ENCODE data around the gene PSTK. TPM values are rescaled to one million over a fixed set of nuclear protein-coding genes. Genes with fewer than 3 reads are reported as not detected.

PSTK gene
- total and polyA plus RNA-seq, 2 donors = 3.1 to 5.0 TPM

GRCh38 chr10:122974023-122974422, 6.2 kb upstream of the PSTK start:
- no peak for DNase-seq (ENCODE audit: extremely low spot score)
- no peak overlapping the region for H3K27ac ChIP-seq (ENCODE audit: low read depth)
- WGBS = 43% methylated on average over 5 of the region's 5 CpGs
- H3K4me3 ChIP-seq (ENCODE audit: low read depth, low read length) = no peak overlapping the region
- no peaks in the 10 kb centered on the region for H3K4me1 ChIP-seq (ENCODE audit: insufficient read depth)
- no peaks in the 10 kb centered on the region for H3K36me3 ChIP-seq (ENCODE audit: insufficient read depth)

GRCh38 chr10:122974543-122975064, 5.6 kb upstream of the PSTK start:
- 78% methylated on average over 3 of the region's 3 CpGs for WGBS
- Histone ChIP-seq H3K36me3 (ENCODE audit: insufficient read depth) (no peaks in the 10 kb centered on the region), H3K4me3 (ENCODE audit: low read depth, low read length) (no peak overlapping the region)

GRCh38 chr10:122981066-122981464, 864 bp downstream of the PSTK start:
- peak; percentile 7 for DNase-seq (ENCODE audit: extremely low spot score)
- H3K4me1 ChIP-seq (ENCODE audit: insufficient read depth) = no peaks in the 10 kb centered on the region
- WGBS = 22% methylated on average over 4 of the region's 4 CpGs
- peak overlapping the region; percentile 35 for H3K4me3 ChIP-seq (ENCODE audit: low read depth, low read length)
- no peaks in the 10 kb centered on the region for H3K36me3 ChIP-seq (ENCODE audit: insufficient read depth)
- H3K27ac ChIP-seq (ENCODE audit: low read depth) = no peak overlapping the region

More at GRCh38 chr10:122974543-122975064, 5.6 kb upstream of the PSTK start:
- no peaks in the 10 kb centered on the region for H3K4me1 ChIP-seq (ENCODE audit: insufficient read depth)
- DNase-seq (ENCODE audit: extremely low spot score) = no peak
- no peak overlapping the region for H3K27ac ChIP-seq (ENCODE audit: low read depth)

GRCh38 chr10:122983898-122984297, 3.7 kb downstream of the PSTK start:
- Histone ChIP-seq H3K4me3 (ENCODE audit: low read depth, low read length) (no peak overlapping the region), H3K27ac (ENCODE audit: low read depth) (no peak overlapping the region), H3K4me1 (ENCODE audit: insufficient read depth) (no peaks in the 10 kb centered on the region), H3K36me3 (ENCODE audit: insufficient read depth) (no peaks in the 10 kb centered on the region)
- 96% methylated on average over 6 of the region's 6 CpGs for WGBS
- no peak for DNase-seq (ENCODE audit: extremely low spot score)

- H3K36me3 ChIP-seq (ENCODE audit: insufficient read depth) = no peaks in the 10 kb centered on the region
- no peak overlapping the region for H3K4me3 ChIP-seq (ENCODE audit: low read depth, low read length)
- no peak for DNase-seq (ENCODE audit: extremely low spot score)
- WGBS = 99% methylated on average over 2 of the region's 2 CpGs
- H3K4me1 ChIP-seq (ENCODE audit: insufficient read depth) = no peaks in the 10 kb centered on the region
- no peak overlapping the region for H3K27ac ChIP-seq (ENCODE audit: low read depth)
Observed at GRCh38 chr10:122984708-122985107, 4.5 kb downstream of the PSTK start.

GRCh38 chr10:122986335-122986734, 6.1 kb downstream of the PSTK start:
- no peaks in the 10 kb centered on the region for H3K36me3 ChIP-seq (ENCODE audit: insufficient read depth)
- 82% methylated on average over 6 of the region's 6 CpGs for WGBS

GRCh38 chr10:122988501-122988900, 8.3 kb downstream of the PSTK start:
- 81% methylated on average over 2 of the region's 2 CpGs for WGBS
- peaks cover 4% of the 10 kb centered on the region for H3K36me3 ChIP-seq (ENCODE audit: insufficient read depth)
- no peaks in the 10 kb centered on the region for H3K4me1 ChIP-seq (ENCODE audit: insufficient read depth)
- DNase-seq (ENCODE audit: extremely low spot score) = no peak
- H3K4me3 ChIP-seq (ENCODE audit: low read depth, low read length) = no peak overlapping the region
- no peak overlapping the region for H3K27ac ChIP-seq (ENCODE audit: low read depth)

More at GRCh38 chr10:122986335-122986734, 6.1 kb downstream of the PSTK start:
- Histone ChIP-seq H3K4me1 (ENCODE audit: insufficient read depth) (no peaks in the 10 kb centered on the region), H3K27ac (ENCODE audit: low read depth) (no peak overlapping the region), H3K4me3 (ENCODE audit: low read depth, low read length) (no peak overlapping the region)
- no peak for DNase-seq (ENCODE audit: extremely low spot score)

GRCh38 chr10:122990278-122990677, 10.1 kb downstream of the PSTK start:
- 64% methylated on average over 5 of the region's 5 CpGs for whole genome bisulfite sequencing
- no peak for DNase-seq (ENCODE audit: extremely low spot score)
- H3K36me3 ChIP-seq (ENCODE audit: insufficient read depth) = peaks cover 7% of the 10 kb centered on the region
- H3K4me3 ChIP-seq (ENCODE audit: low read depth, low read length) = no peak overlapping the region
- H3K4me1 ChIP-seq (ENCODE audit: insufficient read depth) = no peaks in the 10 kb centered on the region
- H3K27ac ChIP-seq (ENCODE audit: low read depth) = no peak overlapping the region

- Histone ChIP-seq H3K4me3 (ENCODE audit: low read depth, low read length) (no peak overlapping the region), H3K4me1 (ENCODE audit: insufficient read depth) (no peaks in the 10 kb centered on the region), H3K27ac (ENCODE audit: low read depth) (no peak overlapping the region), H3K36me3 (ENCODE audit: insufficient read depth) (peaks cover 9% of the 10 kb centered on the region)
- 86% methylated on average over 1 of the region's 1 CpG for WGBS
- DNase-seq (ENCODE audit: extremely low spot score) = no peak
Observed at GRCh38 chr10:122992031-122992585, 11.9 kb downstream of the PSTK start.

- Histone ChIP-seq H3K36me3 (ENCODE audit: insufficient read depth) (peaks cover 9% of the 10 kb centered on the region), H3K4me3 (ENCODE audit: low read depth, low read length) (no peak overlapping the region), H3K27ac (ENCODE audit: low read depth) (no peak overlapping the region), H3K4me1 (ENCODE audit: insufficient read depth) (no peaks in the 10 kb centered on the region)
- 94% methylated on average over 6 of the region's 6 CpGs for WGBS
- DNase-seq (ENCODE audit: extremely low spot score) = no peak
Observed at GRCh38 chr10:122993797-122994336, 13.7 kb downstream of the PSTK start.

GRCh38 chr10:122995936-122996335, 15.7 kb downstream of the PSTK start:
- no peak for DNase-seq (ENCODE audit: extremely low spot score)
- WGBS = 84% methylated on average over 4 of the region's 4 CpGs
- no peaks in the 10 kb centered on the region for H3K4me1 ChIP-seq (ENCODE audit: insufficient read depth)
- no peak overlapping the region for H3K27ac ChIP-seq (ENCODE audit: low read depth)
- peaks cover 9% of the 10 kb centered on the region for H3K36me3 ChIP-seq (ENCODE audit: insufficient read depth)
- H3K4me3 ChIP-seq (ENCODE audit: low read depth, low read length) = no peak overlapping the region

GRCh38 chr10:122997864-122998263, 17.7 kb downstream of the PSTK start:
- Histone ChIP-seq H3K36me3 (ENCODE audit: insufficient read depth) (peaks cover 6% of the 10 kb centered on the region), H3K4me1 (ENCODE audit: insufficient read depth) (no peaks in the 10 kb centered on the region), H3K27ac (ENCODE audit: low read depth) (no peak overlapping the region), H3K4me3 (ENCODE audit: low read depth, low read length) (no peak overlapping the region)
- 69% methylated on average over 3 of the region's 3 CpGs for WGBS
- DNase-seq (ENCODE audit: extremely low spot score) = no peak

- 86% methylated on average over 6 of the region's 6 CpGs for WGBS
- Histone ChIP-seq H3K27ac (ENCODE audit: low read depth) (no peak overlapping the region), H3K36me3 (ENCODE audit: insufficient read depth) (peaks cover 6% of the 10 kb centered on the region)
Observed at GRCh38 chr10:122998360-122998917, 18.2 kb downstream of the PSTK start.

GRCh38 chr10:122998934-122999333, 18.7 kb downstream of the PSTK start:
- DNase-seq (ENCODE audit: extremely low spot score) = no peak
- 96% methylated on average over 3 of the region's 3 CpGs for WGBS
- H3K4me1 ChIP-seq (ENCODE audit: insufficient read depth) = no peaks in the 10 kb centered on the region

More at GRCh38 chr10:122998360-122998917, 18.2 kb downstream of the PSTK start:
- no peak overlapping the region for H3K4me3 ChIP-seq (ENCODE audit: low read depth, low read length)
- DNase-seq (ENCODE audit: extremely low spot score) = no peak
- H3K4me1 ChIP-seq (ENCODE audit: insufficient read depth) = no peaks in the 10 kb centered on the region

More at GRCh38 chr10:122998934-122999333, 18.7 kb downstream of the PSTK start:
- Histone ChIP-seq H3K27ac (ENCODE audit: low read depth) (no peak overlapping the region), H3K4me3 (ENCODE audit: low read depth, low read length) (no peak overlapping the region), H3K36me3 (ENCODE audit: insufficient read depth) (peaks cover 5% of the 10 kb centered on the region)

Data from urinary bladder (tissue), 4 donors.